HCT116 (cell line): ENCODE measurements around the gene CCDC106. TPM values are rescaled to one million over a fixed set of nuclear protein-coding genes. Genes with fewer than 3 reads are reported as not detected.

Source experiments
- ATAC-seq: fragments of 200-7000 bp; cut with Tn5 transposase; 2 replicates; pipeline ENCODE4 v1.9.1; 2020; ENCODE audit warnings: mild to moderate bottlenecking, moderate library complexity
- BruUV-seq: library from RNA; stranded (reverse); fragments of 400-500 nt; replicated peaks from 2 replicates; lab custom pipeline; 2021; lab: Mats Ljungman, UMichigan
- CTCF ChIA-PET: fragments of 300-600 bp; sonication (Branson Sonifier 250); formaldehyde crosslinking; loops from one replicate; lab custom pipeline; 2021; ENCODE audit warnings: antibody characterized with exemption; lab: Charles Lee
- POLR2A ChIA-PET: fragments of 300-600, 350-600 bp; sonication (Branson Sonifier 250); formaldehyde crosslinking; loops from one replicate; lab custom pipeline; 2021; ENCODE audit warnings: antibody characterized with exemption; lab: Charles Lee
- RAD21 ChIA-PET, 2 experiments: fragments of 300-600 bp; sonication (Branson Sonifier 250); formaldehyde crosslinking; loops; one replicate each; lab custom pipeline; 2023; ENCODE audit warnings: low total read pairs in 2 of 2; ENCODE audit not compliant: uncharacterized antibody in 2 of 2, unreplicated experiment in 2 of 2, low non-redundant PET in 1 of 2; lab: Charles Lee
- DNase-seq: peaks from one replicate; pipeline ENCODE4 v3.0.0-alpha.2; 2010; ENCODE audit warnings: low read depth, low spot score
- H2AFZ ChIP-seq: fragments of 200-600 bp; shearing (Covaris generic), sonication (generic); 2 replicates; pipeline ENCODE4 v1.6.1; 2017; ENCODE audit warnings: low read depth, mixed run types, mixed read lengths, antibody characterized with exemption, low read length; ENCODE audit not compliant: poor library complexity, severe bottlenecking
- H3K27ac ChIP-seq: 2 replicates; pipeline ENCODE4 v1.5.1; 2012; ENCODE audit warnings: low read depth, low read length
- H3K27me3 ChIP-seq: fragments of 200-600 bp; sonication (generic); 2 replicates; pipeline ENCODE4 v1.6.1; 2016; ENCODE audit warnings: mixed run types, low read length, mixed read lengths; ENCODE audit not compliant: insufficient read depth
- H3K36me3 ChIP-seq, 2 experiments: fragments of 200-500 bp in 1 of 2; fragments of 200-600 bp in 1 of 2; sonication (Bioruptor generic) in 1 of 2; sonication (generic) in 1 of 2; 2 replicates each; pipeline versions ENCODE4 v1.5.1 to v1.6.1; 2014 to 2016; ENCODE audit warnings: low read length in 2 of 2, inconsistent platforms in 1 of 2, mixed read lengths in 1 of 2, mixed run types in 1 of 2; ENCODE audit not compliant: insufficient read depth in 2 of 2, control insufficient read depth in 1 of 2
- H3K4me1 ChIP-seq, 2 experiments: fragments of 200-600 bp in 1 of 2; sonication (generic) in 1 of 2; 2 replicates each; pipeline versions ENCODE4 v1.5.1 to v1.6.1; 2012 to 2017; ENCODE audit warnings: low read length in 2 of 2, inconsistent platforms in 1 of 2, mild to moderate bottlenecking in 1 of 2, mixed read lengths in 1 of 2, mixed run types in 1 of 2, moderate library complexity in 1 of 2; ENCODE audit not compliant: insufficient read depth in 2 of 2, control insufficient read depth in 1 of 2
- H3K4me2 ChIP-seq: fragments of 200-600 bp; sonication (generic); 2 replicates; pipeline ENCODE4 v1.6.1; 2017; ENCODE audit warnings: mixed run types, low read length, mixed read lengths
- H3K4me3 ChIP-seq, 2 experiments: fragments of 200-600 bp in 1 of 2; sonication (generic) in 1 of 2; replicated peaks in 1 of 2; 2 replicates each; pipeline ENCODE4 v1.5.1; 2011 to 2016; ENCODE audit warnings: low read length in 2 of 2, control low read depth in 1 of 2, low read depth in 1 of 2, mild to moderate bottlenecking in 1 of 2, mixed read lengths in 1 of 2, mixed run types in 1 of 2
- H3K79me2 ChIP-seq: fragments of 200-600 bp; sonication (generic); 2 replicates; pipeline ENCODE4 v1.6.1; 2017; ENCODE audit warnings: mild to moderate bottlenecking, mixed run types, low read length, moderate library complexity, mixed read lengths; ENCODE audit not compliant: insufficient read depth
- H3K9ac ChIP-seq: fragments of 200-600 bp; sonication (generic); 2 replicates; pipeline ENCODE4 v1.6.1; 2016; ENCODE audit warnings: low read length, mixed read lengths
- H3K9me2 ChIP-seq: fragments of 200-600 bp; sonication (generic), shearing (Covaris generic); 2 replicates; pipeline ENCODE4 v1.6.1; 2017; ENCODE audit warnings: mixed run types, mild to moderate bottlenecking, moderate library complexity; ENCODE audit not compliant: insufficient read depth
- H3K9me3 ChIP-seq, 2 experiments: fragments of 200-500 bp in 1 of 2; fragments of 200-600 bp in 1 of 2; sonication (Bioruptor generic) in 1 of 2; sonication (generic) in 1 of 2; 2 replicates each; pipeline ENCODE4 v1.6.1; 2014 to 2017; ENCODE audit warnings: low read length in 2 of 2, mixed read lengths in 2 of 2, inconsistent platforms in 1 of 2, low read depth in 1 of 2, mild to moderate bottlenecking in 1 of 2, mixed run types in 1 of 2, moderate library complexity in 1 of 2; ENCODE audit not compliant: control insufficient read depth in 1 of 2, insufficient read depth in 1 of 2
- H4K20me1 ChIP-seq: fragments of 200-600 bp; sonication (generic), shearing (Covaris generic); 2 replicates; pipeline ENCODE4 v1.6.1; 2017; ENCODE audit warnings: mixed run types, mild to moderate bottlenecking, moderate library complexity; ENCODE audit not compliant: insufficient read depth
- ELF1 ChIP-seq: IDR thresholded peaks from 2 replicates; pipeline ENCODE4 v1.6.1; 2012; ENCODE audit warnings: low read depth, borderline replicate concordance
- EZH2phosphoT487 ChIP-seq: fragments of 200-600 bp; IDR thresholded peaks from 2 replicates; pipeline ENCODE4 v1.6.1; 2018; ENCODE audit warnings: antibody characterized with exemption, borderline replicate concordance
- YY1 ChIP-seq: IDR thresholded peaks from 2 replicates; pipeline ENCODE4 v1.6.1; 2011; ENCODE audit warnings: low read length, low read depth, moderate library complexity, mild to moderate bottlenecking; ENCODE audit not compliant: insufficient replicate concordance; ENCODE audit errors: extremely low read depth
- ZNF274 ChIP-seq: fragments of 200-500 bp; sonication (Bioruptor generic); IDR thresholded peaks from 2 replicates; pipeline ENCODE4 v1.6.1; 2014; ENCODE audit warnings: mild to moderate bottlenecking, low read depth, low read length, inconsistent platforms
- intact Hi-C: fragments of 100-400 bp; cut with micrococcal nuclease; formaldehyde crosslinking; loops from 2 replicates; pipeline ENCODE4 v1.10.0; 2022
- total RNA-seq: library from RNA; stranded (reverse); gene quantifications from one replicate; pipeline ENCODE4 v1.2.1, GENCODE V29; 2021; ENCODE audit not compliant: unreplicated experiment
- TF ChIP-seq, protein P1 (sequence below): IDR thresholded peaks from 2 replicates; pipeline ENCODE4 v1.6.1; 2012
- TF ChIP-seq, protein P2 (sequence below): IDR thresholded peaks from 2 replicates; pipeline ENCODE4 v1.6.1; 2012
- TF ChIP-seq, protein P3 (sequence below): IDR thresholded peaks from 2 replicates; pipeline ENCODE4 v1.6.1; 2012; ENCODE audit warnings: low read depth
- TF ChIP-seq, protein P4 (sequence below): IDR thresholded peaks from 2 replicates; pipeline ENCODE4 v1.6.1; 2011; ENCODE audit warnings: mild to moderate bottlenecking, low read length, moderate library complexity; ENCODE audit not compliant: insufficient replicate concordance; ENCODE audit errors: extremely low read depth

The CCDC106 gene
- total RNA-seq, 1 experiment from 2014 or later, result 1.0 TPM

DNA sequence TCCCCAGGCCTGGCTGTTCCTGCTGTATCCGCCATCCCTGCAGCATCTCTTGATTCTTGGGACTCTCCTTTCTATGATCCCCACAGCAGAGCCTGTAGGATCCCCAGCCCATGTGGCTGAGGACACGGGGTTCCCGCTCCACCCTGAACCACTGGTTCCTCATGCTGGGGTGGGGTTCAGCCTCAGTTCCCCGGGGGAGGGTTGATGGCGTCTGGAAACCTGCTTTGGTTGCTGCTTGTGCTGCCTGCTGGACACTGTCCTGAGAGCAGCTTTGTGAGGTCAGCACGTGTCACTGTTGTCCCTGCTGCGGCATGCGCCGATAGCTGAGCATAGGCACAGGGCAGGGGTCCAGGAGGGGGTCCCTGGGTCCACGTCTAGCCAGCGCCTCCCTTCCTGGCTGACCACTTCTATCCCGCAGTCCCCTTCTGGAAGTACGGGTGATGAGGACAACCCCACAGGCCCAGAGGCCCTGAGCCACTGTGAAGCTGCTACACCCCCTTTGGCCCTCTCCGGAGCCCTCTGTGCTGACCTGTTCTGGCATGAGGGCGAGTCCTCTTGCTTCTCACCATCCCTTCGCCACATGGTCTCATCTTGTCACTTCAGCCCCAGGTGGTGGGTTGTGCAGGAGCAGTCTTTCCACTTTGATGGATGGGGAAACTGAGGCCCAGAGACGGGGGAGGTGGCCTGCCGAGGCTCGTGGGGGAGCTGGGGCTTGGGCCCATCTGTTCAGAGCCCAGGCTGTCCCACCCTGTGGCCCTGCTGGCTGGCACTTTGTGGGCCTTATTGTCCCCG, 32.5 kb downstream of the CCDC106 start:
- Histone ChIP-seq H2AFZ (no peak overlapping the region), H3K79me2 (peaks cover 93% of the 10 kb centered on the region), H3K4me1 (peaks cover 9 to 24% of the 10 kb centered on the region in 2 experiments), H3K27me3 (no peaks in the 10 kb centered on the region), H3K4me3 (no peak overlapping the region), H3K27ac (no peak overlapping the region), H3K9me2 (no peaks in the 10 kb centered on the region), H3K36me3 (peaks cover 20 to 35% of the 10 kb centered on the region in 2 experiments; a peak in 3 of 4 replicates), H3K4me2 (no peak overlapping the region), H4K20me1 (no peaks in the 10 kb centered on the region), H3K9ac (no peak overlapping the region), H3K9me3 (no peaks in the 10 kb centered on the region)
- ChIA-PET RAD21 (no interaction called here), POLR2A (no interaction called here), CTCF (no interaction called here)
- intact Hi-C loops, result no loop called here
- no TSS peak for BruUV-seq
- no peak for TF ChIP-seq ZNF274
- TF ChIP-seq, protein P1, sequence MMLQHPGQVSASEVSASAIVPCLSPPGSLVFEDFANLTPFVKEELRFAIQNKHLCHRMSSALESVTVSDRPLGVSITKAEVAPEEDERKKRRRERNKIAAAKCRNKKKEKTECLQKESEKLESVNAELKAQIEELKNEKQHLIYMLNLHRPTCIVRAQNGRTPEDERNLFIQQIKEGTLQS, result no peak
- TF ChIP-seq, protein P2, sequence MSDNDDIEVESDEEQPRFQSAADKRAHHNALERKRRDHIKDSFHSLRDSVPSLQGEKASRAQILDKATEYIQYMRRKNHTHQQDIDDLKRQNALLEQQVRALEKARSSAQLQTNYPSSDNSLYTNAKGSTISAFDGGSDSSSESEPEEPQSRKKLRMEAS, result no peak
- ATAC-seq (no peak), DNase-seq (no peak)

DNA sequence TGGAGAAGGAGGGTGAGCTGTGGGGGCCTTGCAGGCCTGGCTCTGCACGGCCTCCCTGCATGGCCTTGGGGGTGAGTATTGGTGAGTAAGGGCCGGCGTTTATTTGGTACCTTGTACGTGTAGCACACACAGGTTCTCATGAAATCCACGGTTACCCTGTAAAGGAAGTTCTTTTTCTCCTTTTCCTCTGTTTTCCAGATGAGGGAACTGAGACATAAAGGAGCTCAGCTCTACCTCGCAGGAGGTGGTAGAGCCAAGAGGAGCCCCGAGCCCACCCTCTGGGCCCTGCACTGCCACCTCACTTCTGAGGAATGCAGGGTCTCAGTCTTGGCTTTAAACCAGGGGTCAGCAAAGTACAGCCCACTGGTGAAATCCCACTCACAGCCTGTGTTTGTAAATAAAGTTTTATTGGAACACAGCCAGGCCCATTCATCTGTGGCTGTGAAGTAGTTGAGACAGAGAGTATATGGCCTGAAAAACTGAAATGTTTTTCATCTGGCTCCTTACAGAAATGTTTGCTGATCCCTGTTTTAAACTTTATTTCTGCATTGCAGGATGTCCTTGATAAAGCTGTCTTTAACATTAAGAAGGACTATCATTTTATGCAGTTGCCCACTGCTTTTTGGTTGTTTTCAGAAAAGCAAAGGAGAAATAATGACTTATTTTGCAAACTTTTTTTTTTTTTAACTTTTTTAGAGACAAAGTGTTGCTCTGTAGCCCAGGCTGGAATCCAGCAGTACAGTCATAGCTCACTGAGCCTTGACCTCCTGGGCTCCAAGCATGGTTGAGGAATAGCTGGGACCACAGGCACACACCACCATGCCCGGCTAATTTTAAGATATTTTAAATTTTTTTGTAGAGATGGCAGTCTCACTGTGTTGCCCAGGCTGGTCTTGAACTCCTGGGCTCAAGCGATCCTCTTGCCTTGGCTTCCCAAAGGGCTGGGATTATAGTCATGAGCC, 33.4 kb downstream of the CCDC106 start:
- DNase-seq (no peak), ATAC-seq (no peak)
- ChIA-PET RAD21 (no interaction called here), POLR2A (no interaction called here), CTCF (no interaction called here)
- intact Hi-C loops, result no loop called here
- H3K4me2 ChIP-seq, result no peak overlapping the region
- no peak overlapping the region for H3K9ac ChIP-seq
- H4K20me1 ChIP-seq, result no peaks in the 10 kb centered on the region
- H3K4me1 ChIP-seq, result peaks cover 6 to 18% of the 10 kb centered on the region in 2 experiments
- no peaks in the 10 kb centered on the region for H3K9me3 ChIP-seq
- BruUV-seq, result no TSS peak
- H3K9me2 ChIP-seq, result no peaks in the 10 kb centered on the region
- no peaks in the 10 kb centered on the region for H3K27me3 ChIP-seq
- peaks cover 27 to 35% of the 10 kb centered on the region in 2 experiments; a peak in 3 of 4 replicates for H3K36me3 ChIP-seq
- H2AFZ ChIP-seq, result no peak overlapping the region
- peaks cover 92% of the 10 kb centered on the region for H3K79me2 ChIP-seq
- no peak overlapping the region for H3K4me3 ChIP-seq
- H3K27ac ChIP-seq, result no peak overlapping the region
- TF ChIP-seq, protein P3, sequence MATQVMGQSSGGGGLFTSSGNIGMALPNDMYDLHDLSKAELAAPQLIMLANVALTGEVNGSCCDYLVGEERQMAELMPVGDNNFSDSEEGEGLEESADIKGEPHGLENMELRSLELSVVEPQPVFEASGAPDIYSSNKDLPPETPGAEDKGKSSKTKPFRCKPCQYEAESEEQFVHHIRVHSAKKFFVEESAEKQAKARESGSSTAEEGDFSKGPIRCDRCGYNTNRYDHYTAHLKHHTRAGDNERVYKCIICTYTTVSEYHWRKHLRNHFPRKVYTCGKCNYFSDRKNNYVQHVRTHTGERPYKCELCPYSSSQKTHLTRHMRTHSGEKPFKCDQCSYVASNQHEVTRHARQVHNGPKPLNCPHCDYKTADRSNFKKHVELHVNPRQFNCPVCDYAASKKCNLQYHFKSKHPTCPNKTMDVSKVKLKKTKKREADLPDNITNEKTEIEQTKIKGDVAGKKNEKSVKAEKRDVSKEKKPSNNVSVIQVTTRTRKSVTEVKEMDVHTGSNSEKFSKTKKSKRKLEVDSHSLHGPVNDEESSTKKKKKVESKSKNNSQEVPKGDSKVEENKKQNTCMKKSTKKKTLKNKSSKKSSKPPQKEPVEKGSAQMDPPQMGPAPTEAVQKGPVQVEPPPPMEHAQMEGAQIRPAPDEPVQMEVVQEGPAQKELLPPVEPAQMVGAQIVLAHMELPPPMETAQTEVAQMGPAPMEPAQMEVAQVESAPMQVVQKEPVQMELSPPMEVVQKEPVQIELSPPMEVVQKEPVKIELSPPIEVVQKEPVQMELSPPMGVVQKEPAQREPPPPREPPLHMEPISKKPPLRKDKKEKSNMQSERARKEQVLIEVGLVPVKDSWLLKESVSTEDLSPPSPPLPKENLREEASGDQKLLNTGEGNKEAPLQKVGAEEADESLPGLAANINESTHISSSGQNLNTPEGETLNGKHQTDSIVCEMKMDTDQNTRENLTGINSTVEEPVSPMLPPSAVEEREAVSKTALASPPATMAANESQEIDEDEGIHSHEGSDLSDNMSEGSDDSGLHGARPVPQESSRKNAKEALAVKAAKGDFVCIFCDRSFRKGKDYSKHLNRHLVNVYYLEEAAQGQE, result no peak
- no peak for TF ChIP-seq EZH2phosphoT487
- TF ChIP-seq, protein P1, result no peak
- TF ChIP-seq YY1, result no peak
- TF ChIP-seq, protein P4, sequence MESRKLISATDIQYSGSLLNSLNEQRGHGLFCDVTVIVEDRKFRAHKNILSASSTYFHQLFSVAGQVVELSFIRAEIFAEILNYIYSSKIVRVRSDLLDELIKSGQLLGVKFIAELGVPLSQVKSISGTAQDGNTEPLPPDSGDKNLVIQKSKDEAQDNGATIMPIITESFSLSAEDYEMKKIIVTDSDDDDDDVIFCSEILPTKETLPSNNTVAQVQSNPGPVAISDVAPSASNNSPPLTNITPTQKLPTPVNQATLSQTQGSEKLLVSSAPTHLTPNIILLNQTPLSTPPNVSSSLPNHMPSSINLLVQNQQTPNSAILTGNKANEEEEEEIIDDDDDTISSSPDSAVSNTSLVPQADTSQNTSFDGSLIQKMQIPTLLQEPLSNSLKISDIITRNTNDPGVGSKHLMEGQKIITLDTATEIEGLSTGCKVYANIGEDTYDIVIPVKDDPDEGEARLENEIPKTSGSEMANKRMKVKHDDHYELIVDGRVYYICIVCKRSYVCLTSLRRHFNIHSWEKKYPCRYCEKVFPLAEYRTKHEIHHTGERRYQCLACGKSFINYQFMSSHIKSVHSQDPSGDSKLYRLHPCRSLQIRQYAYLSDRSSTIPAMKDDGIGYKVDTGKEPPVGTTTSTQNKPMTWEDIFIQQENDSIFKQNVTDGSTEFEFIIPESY, result no peak
- TF ChIP-seq ELF1, result no peak
